Gastroesophageal sphincter (tissue), 3 donors: Measurements from ENCODE around the gene FAAH.

Experiments
- CTCF ChIP-seq, 4 experiments: fragments of 200-600 bp in 2 of 4; fragments of 450-650 bp in 2 of 4; sonication (generic) in 1 of 4; IDR thresholded peaks; one replicate each; pipeline ENCODE4 v1.5.1; 2017 to 2019; ENCODE audit warnings: antibody characterized with exemption in 4 of 4, mild to moderate bottlenecking in 2 of 4, moderate library complexity in 2 of 4
- EP300 ChIP-seq: sonication (generic); formaldehyde crosslinking; IDR thresholded peaks from one replicate; pipeline ENCODE4 v1.6.1; 2017; ENCODE audit warnings: antibody characterized with exemption, mild to moderate bottlenecking
- POLR2A ChIP-seq, 2 donors: fragments of 450-650 bp; IDR thresholded peaks; one replicate each; pipeline ENCODE4 v1.6.1; 2017; ENCODE audit warnings: antibody characterized with exemption in 2 of 2, mild to moderate bottlenecking in 2 of 2, moderate library complexity in 1 of 2
- POLR2AphosphoS5 ChIP-seq: sonication (generic); formaldehyde crosslinking; IDR thresholded peaks from one replicate; pipeline ENCODE4 v1.6.1; 2017; ENCODE audit warnings: antibody characterized with exemption

DNA sequence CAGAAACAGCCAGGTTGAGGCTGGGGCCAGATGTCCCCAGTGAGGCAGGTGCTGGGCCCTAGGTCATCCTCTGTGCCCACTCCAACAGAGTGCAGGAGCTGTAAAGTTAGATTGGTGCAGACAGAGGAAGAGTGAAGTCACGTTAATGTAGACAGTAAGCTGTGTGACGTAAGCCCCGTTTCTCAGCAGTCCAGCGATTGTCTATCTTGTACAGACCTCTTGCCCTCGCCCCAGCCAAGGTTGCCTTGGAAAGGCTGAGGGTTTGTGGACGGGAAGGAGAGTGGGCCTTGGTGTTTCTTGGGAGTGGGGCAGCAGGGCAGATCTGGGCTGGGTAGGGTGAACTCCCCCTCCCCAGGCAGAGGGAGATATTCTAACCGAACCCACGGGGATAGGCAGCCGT, 13.5 kb downstream of the FAAH start:
- TF ChIP-seq CTCF (IDR thresholded peaks at IDR 0.05) (no peak), EP300 (no peak), POLR2A (IDR thresholded peaks at IDR 0.05) (no peak), POLR2AphosphoS5 (no peak)
